T follicular helper cell (primary cell): ENCODE data around the gene CCDC182.

Experiments used
- DNase-seq: peaks from one replicate; pipeline ENCODE4 v3.0.0-alpha.2; 2020; ENCODE audit warnings: low read depth

The CCDC182 gene

GRCh38 chr17:57756951-57757350 lies 11.9 kb upstream of the CCDC182 start:
- no peak for DNase-seq

GRCh38 chr17:57755480-57756070 lies 10.5 kb upstream of the CCDC182 start:
- DNase-seq, result no peak

- DNase-seq, result no peak
These were observed 7.2 kb upstream of the CCDC182 start for GRCh38 chr17:57752031-57752905.

GRCh38 chr17:57751348-57751971 lies 6.4 kb upstream of the CCDC182 start:
- DNase-seq, result no peak

GRCh38 chr17:57750895-57751294 lies 5.8 kb upstream of the CCDC182 start:
- DNase-seq, result no peak

GRCh38 chr17:57750109-57750871 lies 5.2 kb upstream of the CCDC182 start:
- DNase-seq, result no peak

- DNase-seq, result no peak
These were observed 4.6 kb upstream of the CCDC182 start for GRCh38 chr17:57749701-57750100.

- DNase-seq, result peak; percentile 5
These were observed 2.3 kb upstream of the CCDC182 start for GRCh38 chr17:57747221-57748017.

- DNase-seq, result no peak
These were observed 1.1 kb upstream of the CCDC182 start for GRCh38 chr17:57746221-57746620.

- DNase-seq, result no peak
These were observed 616 bp downstream of the CCDC182 start for GRCh38 chr17:57744195-57745170.

- DNase-seq, result no peak
These were observed 4.9 kb downstream of the CCDC182 start for GRCh38 chr17:57740235-57740528.

- no peak for DNase-seq
These were observed 5.5 kb downstream of the CCDC182 start for GRCh38 chr17:57739402-57740234.

GRCh38 chr17:57737450-57737849 lies 7.6 kb downstream of the CCDC182 start:
- no peak for DNase-seq

GRCh38 chr17:57735707-57736106 lies 9.4 kb downstream of the CCDC182 start:
- no peak for DNase-seq

GRCh38 chr17:57735230-57735629 lies 9.9 kb downstream of the CCDC182 start:
- DNase-seq, result no peak

GRCh38 chr17:57733085-57733484 lies 12.0 kb downstream of the CCDC182 start:
- no peak for DNase-seq

- no peak for DNase-seq
These were observed 13.0 kb downstream of the CCDC182 start for GRCh38 chr17:57732062-57732461.

GRCh38 chr17:57730026-57730701 lies 14.9 kb downstream of the CCDC182 start:
- no peak for DNase-seq

- DNase-seq, result no peak
These were observed 17.4 kb downstream of the CCDC182 start for GRCh38 chr17:57727630-57728175.
